Measurements from ENCODE around the gene NIPAL1. TPM values are rescaled to one million over a fixed set of nuclear protein-coding genes. Genes with fewer than 3 reads are reported as not detected.

Gene NIPAL1
- polyA plus RNA-seq, 1 donor from 2014 or later, result 0.85 TPM

GRCh38 chr4:47972181-47972580, 44.4 kb upstream of the NIPAL1 start:
- no peaks in the 10 kb centered on the region for H3K27me3 ChIP-seq (ENCODE audit: insufficient read depth, low read depth, low read length)
- no peak overlapping the region for H3K9ac ChIP-seq (ENCODE audit: low read length)
- H3K9me2 ChIP-seq (ENCODE audit: insufficient read depth, low read length), result no peaks in the 10 kb centered on the region
- no peak overlapping the region for H3K27ac ChIP-seq (ENCODE audit: low read length)
- no peaks in the 10 kb centered on the region for H3F3A ChIP-seq (ENCODE audit: insufficient read depth, low read length, poor library complexity, severe bottlenecking)
- no peak overlapping the region for H2AFZ ChIP-seq (ENCODE audit: low read depth, low read length)
- no peaks in the 10 kb centered on the region for H3K9me3 ChIP-seq (ENCODE audit: low read length)
- H3K4me3 ChIP-seq (ENCODE audit: low read length), result no peak overlapping the region
- H3K4me2 ChIP-seq (ENCODE audit: low read length), result no peak overlapping the region
- no peaks in the 10 kb centered on the region for H3K36me3 ChIP-seq (ENCODE audit: insufficient read depth, low read length)
- no peaks in the 10 kb centered on the region for H3K79me2 ChIP-seq (replicated peaks; ENCODE audit: insufficient read depth, low read length)
- H4K20me1 ChIP-seq (ENCODE audit: insufficient read depth), result no peaks in the 10 kb centered on the region
- no peak for TF ChIP-seq MXI1 (conservative IDR thresholded peaks at IDR 0.05; ENCODE audit: poor library complexity, severe bottlenecking)
- no peak for TF ChIP-seq SMC3 (conservative IDR thresholded peaks at IDR 0.05; ENCODE audit: poor library complexity)
- TF ChIP-seq REST (IDR thresholded peaks at IDR 0.05; ENCODE audit: borderline replicate concordance), result no peak
- TF ChIP-seq EZH2 (IDR thresholded peaks at IDR 0.05; ENCODE audit: borderline replicate concordance, insufficient read depth, low read length, poor library complexity, severe bottlenecking), result no peak
- TF ChIP-seq EP300 (conservative IDR thresholded peaks at IDR 0.05; ENCODE audit: poor library complexity, severe bottlenecking), result no peak
- no peak for TF ChIP-seq TAF1 (IDR thresholded peaks at IDR 0.05; ENCODE audit: low read depth)
- no peak for TF ChIP-seq RAD21 (conservative IDR thresholded peaks at IDR 0.05)
- no peak for TF ChIP-seq POLR2AphosphoS5 (IDR thresholded peaks at IDR 0.05)
- TF ChIP-seq, protein P1, sequence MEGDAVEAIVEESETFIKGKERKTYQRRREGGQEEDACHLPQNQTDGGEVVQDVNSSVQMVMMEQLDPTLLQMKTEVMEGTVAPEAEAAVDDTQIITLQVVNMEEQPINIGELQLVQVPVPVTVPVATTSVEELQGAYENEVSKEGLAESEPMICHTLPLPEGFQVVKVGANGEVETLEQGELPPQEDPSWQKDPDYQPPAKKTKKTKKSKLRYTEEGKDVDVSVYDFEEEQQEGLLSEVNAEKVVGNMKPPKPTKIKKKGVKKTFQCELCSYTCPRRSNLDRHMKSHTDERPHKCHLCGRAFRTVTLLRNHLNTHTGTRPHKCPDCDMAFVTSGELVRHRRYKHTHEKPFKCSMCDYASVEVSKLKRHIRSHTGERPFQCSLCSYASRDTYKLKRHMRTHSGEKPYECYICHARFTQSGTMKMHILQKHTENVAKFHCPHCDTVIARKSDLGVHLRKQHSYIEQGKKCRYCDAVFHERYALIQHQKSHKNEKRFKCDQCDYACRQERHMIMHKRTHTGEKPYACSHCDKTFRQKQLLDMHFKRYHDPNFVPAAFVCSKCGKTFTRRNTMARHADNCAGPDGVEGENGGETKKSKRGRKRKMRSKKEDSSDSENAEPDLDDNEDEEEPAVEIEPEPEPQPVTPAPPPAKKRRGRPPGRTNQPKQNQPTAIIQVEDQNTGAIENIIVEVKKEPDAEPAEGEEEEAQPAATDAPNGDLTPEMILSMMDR (IDR thresholded peaks at IDR 0.05; ENCODE audit: poor library complexity, severe bottlenecking), result no peak

DNA sequence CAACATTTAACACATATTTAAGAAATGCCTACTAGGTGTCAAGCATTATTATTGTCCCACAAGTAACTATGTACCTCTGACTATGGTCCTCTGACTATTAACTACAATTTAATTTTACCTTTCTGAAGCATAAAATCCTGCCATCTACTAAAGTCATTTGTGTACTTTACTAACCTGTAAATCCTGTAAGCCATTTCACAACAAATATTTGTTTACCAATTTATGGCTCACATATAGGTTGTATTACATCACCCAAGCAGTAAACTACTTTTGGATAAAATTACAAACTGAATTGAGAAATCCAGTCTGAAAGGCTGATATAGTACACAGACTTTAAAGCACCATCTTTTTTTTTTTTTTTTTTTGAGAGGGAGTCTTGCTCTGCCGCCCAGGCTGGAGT, 43.9 kb upstream of the NIPAL1 start:
- Histone ChIP-seq H3K4me3 (ENCODE audit: low read length) (no peak overlapping the region), H2AFZ (ENCODE audit: low read depth, low read length) (no peak overlapping the region), H3K9me3 (ENCODE audit: low read length) (no peaks in the 10 kb centered on the region), H4K20me1 (ENCODE audit: insufficient read depth) (no peaks in the 10 kb centered on the region), H3K9ac (ENCODE audit: low read length) (no peak overlapping the region), H3K27me3 (ENCODE audit: insufficient read depth, low read depth, low read length) (no peaks in the 10 kb centered on the region), H3K36me3 (ENCODE audit: insufficient read depth, low read length) (no peaks in the 10 kb centered on the region), H3K9me2 (ENCODE audit: insufficient read depth, low read length) (no peaks in the 10 kb centered on the region), H3K4me2 (ENCODE audit: low read length) (no peak overlapping the region), H3K79me2 (replicated peaks; ENCODE audit: insufficient read depth, low read length) (no peaks in the 10 kb centered on the region), H3K27ac (ENCODE audit: low read length) (no peak overlapping the region), H3F3A (ENCODE audit: insufficient read depth, low read length, poor library complexity, severe bottlenecking) (no peaks in the 10 kb centered on the region)
- TF ChIP-seq SMC3 (conservative IDR thresholded peaks at IDR 0.05; ENCODE audit: poor library complexity), result no peak
- no peak for TF ChIP-seq EZH2 (IDR thresholded peaks at IDR 0.05; ENCODE audit: borderline replicate concordance, insufficient read depth, low read length, poor library complexity, severe bottlenecking)
- no peak for TF ChIP-seq RAD21 (conservative IDR thresholded peaks at IDR 0.05)
- no peak for TF ChIP-seq TAF1 (IDR thresholded peaks at IDR 0.05; ENCODE audit: low read depth)
- TF ChIP-seq MXI1 (conservative IDR thresholded peaks at IDR 0.05; ENCODE audit: poor library complexity, severe bottlenecking), result no peak
- TF ChIP-seq, protein P1 (IDR thresholded peaks at IDR 0.05; ENCODE audit: poor library complexity, severe bottlenecking), result no peak

Data from neural cell (in vitro differentiated cells).